ENCODE data around the gene USP48.

USP48 gene

GRCh38 chr1:21821385-21822019 lies 38.6 kb upstream of the USP48 start:
- in situ Hi-C loops (cut with MboI; ENCODE audit: low sequenced_read_pairs, unreplicated experiment) = no loop called here

DNA sequence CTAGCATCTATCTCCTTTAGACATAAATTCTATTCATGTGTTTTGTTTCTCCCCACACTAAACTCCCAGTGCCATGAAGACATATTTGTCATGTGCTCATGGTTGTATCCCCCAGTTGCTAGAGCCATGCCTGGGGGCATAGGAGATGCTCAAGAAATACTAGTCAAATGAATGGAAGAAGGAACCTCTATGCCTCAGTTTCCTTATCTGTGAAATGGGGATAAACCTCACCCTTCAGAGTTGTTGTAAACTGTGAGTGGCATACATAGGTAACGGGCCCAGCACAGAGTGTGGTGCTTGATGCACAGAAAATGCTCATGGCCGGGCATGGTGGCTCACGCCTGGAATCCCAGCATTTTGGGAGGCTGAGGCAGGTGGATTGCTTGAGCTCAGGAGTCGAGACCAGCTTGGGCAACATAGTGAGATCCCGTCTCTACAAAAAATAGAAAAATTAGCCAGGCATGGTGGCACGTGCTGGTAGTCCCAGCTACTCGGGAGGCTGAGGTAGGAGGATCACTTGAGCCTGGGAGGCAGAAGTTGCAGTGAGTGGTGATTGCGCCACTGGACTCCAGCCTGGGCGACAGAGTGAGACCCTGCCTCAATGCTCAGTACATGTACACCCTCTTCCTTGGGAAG lies 37.8 kb upstream of the USP48 start:
- no peak for TF ChIP-seq CTCF (IDR thresholded peaks at IDR 0.05; ENCODE audit: borderline replicate concordance, control extremely low read depth, extremely low read depth, insufficient read depth, missing control alignments)
- DNase-seq (ENCODE audit: low spot score) = no peak
- in situ Hi-C loops (cut with MboI; ENCODE audit: low sequenced_read_pairs, unreplicated experiment) = no loop called here

More at GRCh38 chr1:21821385-21822019, 38.6 kb upstream of the USP48 start:
- no peak for DNase-seq (ENCODE audit: low spot score)
- no peak for TF ChIP-seq CTCF (IDR thresholded peaks at IDR 0.05; ENCODE audit: borderline replicate concordance, control extremely low read depth, extremely low read depth, insufficient read depth, missing control alignments)

GRCh38 chr1:21818656-21819055 lies 35.7 kb upstream of the USP48 start:
- peak; percentile 89 for DNase-seq (ENCODE audit: low spot score)
- no peak for TF ChIP-seq CTCF (IDR thresholded peaks at IDR 0.05; ENCODE audit: borderline replicate concordance, control extremely low read depth, extremely low read depth, insufficient read depth, missing control alignments)
- in situ Hi-C loops (cut with MboI; ENCODE audit: low sequenced_read_pairs, unreplicated experiment) = no loop called here

DNA sequence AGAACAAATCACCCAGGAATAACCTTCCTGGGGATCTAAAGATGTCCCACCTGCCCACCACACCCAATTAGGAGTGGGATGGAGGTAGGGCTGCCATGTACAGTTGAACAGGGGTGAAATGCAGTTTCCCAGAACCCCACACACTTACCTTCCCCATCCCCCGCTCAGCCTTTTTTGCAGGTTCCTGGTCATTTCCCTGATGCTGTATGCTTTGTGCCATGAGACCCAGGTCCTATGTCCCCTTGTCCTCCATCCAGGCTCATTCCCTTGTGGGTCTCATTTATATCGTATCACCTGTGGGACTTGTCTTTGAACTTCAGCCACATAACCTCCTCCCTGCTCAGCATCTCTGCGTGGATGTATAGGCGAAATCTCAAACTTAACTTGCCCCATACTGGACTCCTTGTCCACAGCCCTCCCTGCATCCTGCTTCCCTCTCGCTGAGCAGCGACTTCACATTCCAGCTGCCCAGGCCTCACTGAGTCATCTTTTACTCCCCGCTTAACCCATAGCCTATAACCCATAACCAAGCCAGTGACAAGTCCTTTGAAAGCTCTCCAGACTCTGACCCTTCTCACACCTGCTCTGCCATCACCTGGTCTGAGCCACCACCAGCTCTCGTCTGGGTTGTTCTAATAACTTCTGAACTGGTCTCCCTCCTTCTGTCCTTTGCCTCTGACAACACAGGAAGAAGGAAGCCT lies 33.8 kb upstream of the USP48 start:
- no peak for DNase-seq (ENCODE audit: low spot score)
- in situ Hi-C loops (cut with MboI; ENCODE audit: low sequenced_read_pairs, unreplicated experiment) = no loop called here
- TF ChIP-seq CTCF (IDR thresholded peaks at IDR 0.05; ENCODE audit: borderline replicate concordance, control extremely low read depth, extremely low read depth, insufficient read depth, missing control alignments) = no peak

- TF ChIP-seq CTCF (IDR thresholded peaks at IDR 0.05; ENCODE audit: borderline replicate concordance, control extremely low read depth, extremely low read depth, insufficient read depth, missing control alignments) = no peak
These were observed 32.9 kb upstream of the USP48 start for GRCh38 chr1:21815724-21816321.

GRCh38 chr1:21814981-21815582 lies 32.1 kb upstream of the USP48 start:
- peak; percentile 37 for DNase-seq (ENCODE audit: low spot score)
- no peak for TF ChIP-seq CTCF (IDR thresholded peaks at IDR 0.05; ENCODE audit: borderline replicate concordance, control extremely low read depth, extremely low read depth, insufficient read depth, missing control alignments)
- in situ Hi-C loops (cut with MboI; ENCODE audit: low sequenced_read_pairs, unreplicated experiment) = no loop called here

More at GRCh38 chr1:21815724-21816321, 32.9 kb upstream of the USP48 start:
- DNase-seq (ENCODE audit: low spot score) = peak; percentile 34
- in situ Hi-C loops (cut with MboI; ENCODE audit: low sequenced_read_pairs, unreplicated experiment) = no loop called here
